Neural progenitor cell (in vitro differentiated cells): ENCODE data around the gene ISOC1. TPM values are rescaled to one million over a fixed set of nuclear protein-coding genes. Genes with fewer than 3 reads are reported as not detected.

Experiments
- DNase-seq: peaks from one replicate; pipeline ENCODE4 v3.0.0-alpha.2; 2016; ENCODE audit warnings: low spot score
- H2AFZ ChIP-seq: fragments of 200-600 bp; sonication (generic); replicated peaks from 2 replicates; pipeline ENCODE4 v1.6.1; 2016; ENCODE audit warnings: antibody characterized with exemption
- H3F3A ChIP-seq: fragments of 200-600 bp; sonication (generic); 2 replicates; pipeline ENCODE4 v1.6.1; 2016; ENCODE audit warnings: antibody characterized with exemption, low read depth
- H3K27ac ChIP-seq: fragments of 200-600 bp; sonication (generic); 2 replicates; pipeline ENCODE4 v1.5.1; 2016; ENCODE audit warnings: mild to moderate bottlenecking
- H3K27me3 ChIP-seq: fragments of 200-600 bp; sonication (generic); 2 replicates; pipeline ENCODE4 v1.6.1; 2016; ENCODE audit warnings: mild to moderate bottlenecking, moderate library complexity
- H3K36me3 ChIP-seq: fragments of 200-600 bp; sonication (generic); 2 replicates; pipeline ENCODE4 v1.5.1; 2016
- H3K4me1 ChIP-seq: fragments of 200-600 bp; sonication (generic); 2 replicates; pipeline ENCODE4 v1.6.1; 2016; ENCODE audit warnings: mixed run types
- H3K4me2 ChIP-seq: fragments of 200-600 bp; sonication (generic); 2 replicates; pipeline ENCODE4 v1.6.1; 2016
- H3K4me3 ChIP-seq: fragments of 200-600 bp; sonication (generic); 2 replicates; pipeline ENCODE4 v1.5.1; 2016
- H3K79me2 ChIP-seq: fragments of 200-600 bp; sonication (generic); 2 replicates; pipeline ENCODE4 v1.6.1; 2016; ENCODE audit warnings: low read depth
- H3K9ac ChIP-seq: fragments of 200-600 bp; sonication (generic); 2 replicates; pipeline ENCODE4 v1.6.1; 2016
- H3K9me3 ChIP-seq: fragments of 200-600 bp; sonication (generic); 2 replicates; pipeline ENCODE4 v1.5.1; 2016; ENCODE audit warnings: low read depth
- H4K20me1 ChIP-seq: fragments of 200-600 bp; sonication (generic); 2 replicates; pipeline ENCODE4 v1.6.1; 2016; ENCODE audit warnings: low read depth
- H3K27ac Mint-ChIP-seq: 3 replicates; pipeline ENCODE4 v1.8.0; 2021; ENCODE audit warnings: mixed read lengths
- H3K27me3 Mint-ChIP-seq: 2 replicates; pipeline ENCODE4 v1.8.0; 2022; ENCODE audit warnings: low read depth, mild to moderate bottlenecking, inconsistent platforms, moderate library complexity, mixed read lengths; ENCODE audit not compliant: insufficient read depth
- H3K36me3 Mint-ChIP-seq: 3 replicates; pipeline ENCODE4 v1.8.0; 2021; ENCODE audit warnings: mixed read lengths
- H3K4me1 Mint-ChIP-seq: 3 replicates; pipeline ENCODE4 v1.8.0; 2021; ENCODE audit warnings: mixed read lengths
- H3K4me3 Mint-ChIP-seq: 3 replicates; pipeline ENCODE4 v1.8.0; 2021; ENCODE audit warnings: mild to moderate bottlenecking, moderate library complexity, mixed read lengths
- H3K9me3 Mint-ChIP-seq: 3 replicates; pipeline ENCODE4 v1.8.0; 2020; ENCODE audit warnings: mixed read lengths
- CTCF ChIP-seq: fragments of 200-600 bp; sonication (generic); IDR thresholded peaks from 2 replicates; pipeline ENCODE4 v1.5.1; 2017; ENCODE audit warnings: antibody characterized with exemption, mild to moderate bottlenecking
- EZH2 ChIP-seq: fragments of 200-600 bp; sonication (generic); IDR thresholded peaks from 2 replicates; pipeline ENCODE4 v1.6.1; 2017; ENCODE audit warnings: antibody characterized with exemption, mild to moderate bottlenecking, moderate library complexity
- EZH2phosphoT487 ChIP-seq: fragments of 200-600 bp; sonication (generic); IDR thresholded peaks from 2 replicates; pipeline ENCODE4 v1.6.1; 2017; ENCODE audit warnings: antibody characterized with exemption
- total RNA-seq: library from RNA; depleted of rRNA; stranded (reverse); fragments of >200 nt; gene quantifications from 2 replicates; pipeline ENCODE4 v1.2.3, GENCODE V29; 2015; ENCODE audit warnings: low replicate concordance

The ISOC1 gene
- total RNA-seq, 1 donor from 2014 or later = 35.7 TPM

GRCh38 chr5:129074903-129075302, 19.6 kb upstream of the ISOC1 start:
- Histone ChIP-seq H3K4me1 (no peaks in the 10 kb centered on the region), H3K79me2 (no peaks in the 10 kb centered on the region), H3K4me3 (no peak overlapping the region), H3K27me3 (no peaks in the 10 kb centered on the region), H4K20me1 (no peaks in the 10 kb centered on the region), H3K9me3 (no peaks in the 10 kb centered on the region), H3F3A (no peaks in the 10 kb centered on the region), H3K27ac (no peak overlapping the region), H3K36me3 (no peaks in the 10 kb centered on the region), H3K9ac (no peak overlapping the region), H2AFZ (no peak overlapping the region), H3K4me2 (no peak overlapping the region)
- no peaks in the 10 kb centered on the region for H3K4me1 Mint-ChIP-seq
- no peaks in the 10 kb centered on the region for H3K27me3 Mint-ChIP-seq
- no peak for DNase-seq
- no peak overlapping the region for H3K4me3 Mint-ChIP-seq
- no peaks in the 10 kb centered on the region for H3K36me3 Mint-ChIP-seq
- no peak for TF ChIP-seq EZH2
- TF ChIP-seq CTCF = no peak
- TF ChIP-seq EZH2phosphoT487 = no peak
- H3K27ac Mint-ChIP-seq = no peak overlapping the region
- H3K9me3 Mint-ChIP-seq = no peaks in the 10 kb centered on the region

- H3K36me3 Mint-ChIP-seq = no peaks in the 10 kb centered on the region
- Histone ChIP-seq H3K4me3 (no peak overlapping the region), H4K20me1 (no peaks in the 10 kb centered on the region), H3K9me3 (no peaks in the 10 kb centered on the region), H3K4me1 (no peaks in the 10 kb centered on the region), H3K4me2 (no peak overlapping the region), H3K79me2 (no peaks in the 10 kb centered on the region), H2AFZ (no peak overlapping the region), H3K36me3 (no peaks in the 10 kb centered on the region), H3F3A (no peaks in the 10 kb centered on the region), H3K27me3 (no peaks in the 10 kb centered on the region), H3K27ac (no peak overlapping the region), H3K9ac (no peak overlapping the region)
- no peak for TF ChIP-seq CTCF
- no peak for DNase-seq
- H3K27ac Mint-ChIP-seq = no peak overlapping the region
- no peaks in the 10 kb centered on the region for H3K27me3 Mint-ChIP-seq
- no peaks in the 10 kb centered on the region for H3K4me1 Mint-ChIP-seq
- H3K9me3 Mint-ChIP-seq = no peaks in the 10 kb centered on the region
- no peak overlapping the region for H3K4me3 Mint-ChIP-seq
Observed at GRCh38 chr5:129077433-129078075, 17.0 kb upstream of the ISOC1 start.

GRCh38 chr5:129078247-129078646, 16.3 kb upstream of the ISOC1 start:
- Histone ChIP-seq H3K4me1 (no peaks in the 10 kb centered on the region), H3K9ac (no peak overlapping the region), H2AFZ (no peak overlapping the region), H3K4me3 (no peak overlapping the region), H3K27me3 (no peaks in the 10 kb centered on the region), H4K20me1 (no peaks in the 10 kb centered on the region), H3K9me3 (no peaks in the 10 kb centered on the region), H3K27ac (no peak overlapping the region), H3K79me2 (no peaks in the 10 kb centered on the region), H3K4me2 (no peak overlapping the region), H3F3A (no peaks in the 10 kb centered on the region), H3K36me3 (no peaks in the 10 kb centered on the region)
- no peaks in the 10 kb centered on the region for H3K4me1 Mint-ChIP-seq
- no peak overlapping the region for H3K4me3 Mint-ChIP-seq
- H3K36me3 Mint-ChIP-seq = no peaks in the 10 kb centered on the region
- H3K27ac Mint-ChIP-seq = no peak overlapping the region
- no peak for DNase-seq
- no peak for TF ChIP-seq EZH2
- no peak for TF ChIP-seq CTCF
- no peak for TF ChIP-seq EZH2phosphoT487
- H3K9me3 Mint-ChIP-seq = no peaks in the 10 kb centered on the region
- no peaks in the 10 kb centered on the region for H3K27me3 Mint-ChIP-seq
